ENCODE results near the gene MMP28.

DNA sequence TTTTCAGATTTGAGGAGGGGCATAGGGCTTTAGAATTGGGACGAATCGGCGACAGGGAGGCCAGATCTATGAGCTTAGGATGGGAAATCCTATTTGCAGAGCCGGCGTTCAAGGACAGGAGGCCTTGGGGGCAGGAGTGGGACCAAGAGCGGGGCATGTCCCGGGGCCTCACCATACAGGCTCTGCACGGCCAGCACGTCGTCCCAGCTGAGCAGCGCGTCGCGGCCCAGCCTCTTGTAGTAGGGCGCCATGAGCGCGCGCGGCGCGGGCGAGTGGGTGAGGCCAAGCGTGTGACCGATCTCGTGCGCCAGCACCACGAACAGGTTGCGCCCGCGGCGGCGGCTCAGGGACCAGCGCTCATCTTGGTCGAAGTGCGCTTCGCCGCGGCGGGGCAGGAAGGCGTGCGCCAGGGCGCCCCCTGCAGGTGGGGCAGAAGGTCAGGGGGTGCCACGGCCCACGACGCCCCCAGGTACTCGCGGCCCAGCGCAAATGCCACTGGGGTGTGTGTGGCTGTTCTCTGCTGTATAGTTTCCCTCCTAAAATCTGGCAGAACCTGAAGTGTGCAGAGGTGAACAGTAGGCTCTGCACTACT, 25.4 kb downstream of the MMP28 start:
- TF ChIP-seq CTCF (conservative IDR thresholded peaks at IDR 0.05), result no peak
- TF ChIP-seq EZH2 (IDR thresholded peaks at IDR 0.05; ENCODE audit: low read depth), result no peak
